Esophagus muscularis mucosa (tissue), 4 donors: Measurements from ENCODE around the gene TMEM229B.

Experiments used
- CTCF ChIP-seq, 3 experiments: fragments of 200-600 bp in 2 of 3; fragments of 450-650 bp in 1 of 3; sonication (generic) in 2 of 3; IDR thresholded peaks; one replicate each; pipeline ENCODE4 v1.5.1; 2017 to 2019; ENCODE audit warnings: antibody characterized with exemption in 3 of 3, mild to moderate bottlenecking in 2 of 3, moderate library complexity in 1 of 3
- EP300 ChIP-seq: sonication (generic); formaldehyde crosslinking; IDR thresholded peaks from one replicate; pipeline ENCODE4 v1.6.1; 2017; ENCODE audit warnings: antibody characterized with exemption
- POLR2A ChIP-seq: fragments of 450-650 bp; IDR thresholded peaks from one replicate; pipeline ENCODE4 v1.6.1; 2017; ENCODE audit warnings: antibody characterized with exemption, moderate library complexity, mild to moderate bottlenecking, low read depth
- POLR2AphosphoS5 ChIP-seq, 2 donors: sonication (generic); formaldehyde crosslinking; IDR thresholded peaks; one replicate each; pipeline ENCODE4 v1.6.1; 2017; ENCODE audit warnings: antibody characterized with exemption in 2 of 2

GRCh38 chr14:67424539-67424938 lies 64.0 kb downstream of the TMEM229B start:
- no peak for TF ChIP-seq POLR2A
- TF ChIP-seq CTCF (IDR thresholded peaks at IDR 0.05): no peak
- TF ChIP-seq POLR2AphosphoS5 (IDR thresholded peaks at IDR 0.05): no peak
- TF ChIP-seq EP300: no peak
